ENCODE results near the gene KLC1. TPM values are rescaled to one million over a fixed set of nuclear protein-coding genes. Genes with fewer than 3 reads are reported as not detected.

The KLC1 gene
- total and polyA plus RNA-seq, 5 donors from 2014 or later: 51.9 to 217 (median 65.4) TPM

- ATAC-seq (ENCODE audit: low read depth in 2 of 2): no peak
- DNase-seq: no peak
- no peaks in the 10 kb centered on the region for H3K27me3 Mint-ChIP-seq
- Histone ChIP-seq H3K4me3 (ENCODE audit: low read depth, low read length) (no peak overlapping the region), H3K27me3 (ENCODE audit: control insufficient read depth, insufficient read depth, low read length) (no peaks in the 10 kb centered on the region), H3K27ac (ENCODE audit: insufficient read depth, low read length, poor library complexity, severe bottlenecking) (no peak overlapping the region), H3K4me1 (ENCODE audit: control insufficient read depth, insufficient read depth, low read length, poor library complexity, severe bottlenecking) (no peaks in the 10 kb centered on the region), H3K36me3 (ENCODE audit: control insufficient read depth, insufficient read depth, low read length) (peaks cover 23% of the 10 kb centered on the region), H3K9me3 (ENCODE audit: control insufficient read depth in 2 of 2, low read length in 2 of 2) (no peaks in the 10 kb centered on the region)
- no peak overlapping the region for H3K27ac Mint-ChIP-seq
- H3K4me3 Mint-ChIP-seq: no peak overlapping the region
- peaks cover 32% of the 10 kb centered on the region for H3K36me3 Mint-ChIP-seq
- H3K4me1 Mint-ChIP-seq: no peaks in the 10 kb centered on the region
- H3K9me3 Mint-ChIP-seq: no peaks in the 10 kb centered on the region
Measured at GRCh38 chr14:103738166-103738565, 109.2 kb downstream of the KLC1 start.

GRCh38 chr14:103738701-103739451 is 109.9 kb downstream of the KLC1 start:
- Mint-ChIP-seq H3K27me3 (no peaks in the 10 kb centered on the region), H3K4me3 (no peak overlapping the region), H3K9me3 (no peaks in the 10 kb centered on the region), H3K27ac (no peak overlapping the region), H3K36me3 (peaks cover 29% of the 10 kb centered on the region), H3K4me1 (no peaks in the 10 kb centered on the region)
- Histone ChIP-seq H3K36me3 (ENCODE audit: control insufficient read depth, insufficient read depth, low read length) (peaks cover 17% of the 10 kb centered on the region), H3K4me1 (ENCODE audit: control insufficient read depth, insufficient read depth, low read length, poor library complexity, severe bottlenecking) (no peaks in the 10 kb centered on the region), H3K4me3 (ENCODE audit: low read depth, low read length) (no peak overlapping the region), H3K27me3 (ENCODE audit: control insufficient read depth, insufficient read depth, low read length) (no peaks in the 10 kb centered on the region), H3K9me3 (ENCODE audit: control insufficient read depth in 2 of 2, low read length in 2 of 2) (no peaks in the 10 kb centered on the region), H3K27ac (ENCODE audit: insufficient read depth, low read length, poor library complexity, severe bottlenecking) (no peak overlapping the region)
- ATAC-seq (ENCODE audit: low read depth in 2 of 2) (no peak), DNase-seq (no peak)

GRCh38 chr14:103739466-103739792 is 110.4 kb downstream of the KLC1 start:
- H3K36me3 ChIP-seq (ENCODE audit: control insufficient read depth, insufficient read depth, low read length): peaks cover 17% of the 10 kb centered on the region
- no peak overlapping the region for H3K27ac Mint-ChIP-seq

GRCh38 chr14:103739793-103740501 is 110.9 kb downstream of the KLC1 start:
- no peak for DNase-seq
- H3K4me3 Mint-ChIP-seq: no peak overlapping the region
- no peak overlapping the region for H3K27ac ChIP-seq (ENCODE audit: insufficient read depth, low read length, poor library complexity, severe bottlenecking)
- no peak for ATAC-seq (ENCODE audit: low read depth in 2 of 2)
- H3K36me3 ChIP-seq (ENCODE audit: control insufficient read depth, insufficient read depth, low read length): peaks cover 17% of the 10 kb centered on the region
- H3K9me3 Mint-ChIP-seq: no peaks in the 10 kb centered on the region
- H3K27ac Mint-ChIP-seq: peak overlapping the region in 1 of 3 donors; percentile 51
- no peaks in the 10 kb centered on the region for H3K27me3 ChIP-seq (ENCODE audit: control insufficient read depth, insufficient read depth, low read length)
- H3K4me3 ChIP-seq (ENCODE audit: low read depth, low read length): no peak overlapping the region
- H3K4me1 Mint-ChIP-seq: no peaks in the 10 kb centered on the region
- H3K27me3 Mint-ChIP-seq: no peaks in the 10 kb centered on the region
- H3K9me3 ChIP-seq (ENCODE audit: control insufficient read depth in 2 of 2, low read length in 2 of 2): no peaks in the 10 kb centered on the region
- H3K4me1 ChIP-seq (ENCODE audit: control insufficient read depth, insufficient read depth, low read length, poor library complexity, severe bottlenecking): no peaks in the 10 kb centered on the region
- peaks cover 27% of the 10 kb centered on the region for H3K36me3 Mint-ChIP-seq

More at GRCh38 chr14:103739466-103739792, 110.4 kb downstream of the KLC1 start:
- Mint-ChIP-seq H3K27me3 (no peaks in the 10 kb centered on the region), H3K4me1 (no peaks in the 10 kb centered on the region), H3K36me3 (peaks cover 30% of the 10 kb centered on the region), H3K9me3 (no peaks in the 10 kb centered on the region), H3K4me3 (no peak overlapping the region)
- DNase-seq: no peak
- no peaks in the 10 kb centered on the region for H3K4me1 ChIP-seq (ENCODE audit: control insufficient read depth, insufficient read depth, low read length, poor library complexity, severe bottlenecking)
- H3K9me3 ChIP-seq (ENCODE audit: control insufficient read depth in 2 of 2, low read length in 2 of 2): no peaks in the 10 kb centered on the region
- H3K27me3 ChIP-seq (ENCODE audit: control insufficient read depth, insufficient read depth, low read length): no peaks in the 10 kb centered on the region
- H3K4me3 ChIP-seq (ENCODE audit: low read depth, low read length): no peak overlapping the region
- no peak overlapping the region for H3K27ac ChIP-seq (ENCODE audit: insufficient read depth, low read length, poor library complexity, severe bottlenecking)
- no peak for ATAC-seq (ENCODE audit: low read depth in 2 of 2)

- Histone ChIP-seq H3K36me3 (ENCODE audit: control insufficient read depth, insufficient read depth, low read length) (peaks cover 17% of the 10 kb centered on the region), H3K9me3 (ENCODE audit: control insufficient read depth in 2 of 2, low read length in 2 of 2) (no peaks in the 10 kb centered on the region), H3K27ac (ENCODE audit: insufficient read depth, low read length, poor library complexity, severe bottlenecking) (no peak overlapping the region), H3K27me3 (ENCODE audit: control insufficient read depth, insufficient read depth, low read length) (no peaks in the 10 kb centered on the region), H3K4me1 (ENCODE audit: control insufficient read depth, insufficient read depth, low read length, poor library complexity, severe bottlenecking) (no peaks in the 10 kb centered on the region), H3K4me3 (ENCODE audit: low read depth, low read length) (no peak overlapping the region)
- no peaks in the 10 kb centered on the region for H3K9me3 Mint-ChIP-seq
- H3K36me3 Mint-ChIP-seq: peaks cover 27% of the 10 kb centered on the region
- no peak for ATAC-seq (ENCODE audit: low read depth in 2 of 2)
- DNase-seq: no peak
- H3K27me3 Mint-ChIP-seq: no peaks in the 10 kb centered on the region
- H3K27ac Mint-ChIP-seq: peak overlapping the region in 1 of 3 donors; percentile 5
- H3K4me1 Mint-ChIP-seq: no peaks in the 10 kb centered on the region
- H3K4me3 Mint-ChIP-seq: no peak overlapping the region
Measured at GRCh38 chr14:103740991-103741689, 112.1 kb downstream of the KLC1 start.

GRCh38 chr14:103741876-103742275 is 112.9 kb downstream of the KLC1 start:
- Histone ChIP-seq H3K27me3 (ENCODE audit: control insufficient read depth, insufficient read depth, low read length) (no peaks in the 10 kb centered on the region), H3K27ac (ENCODE audit: insufficient read depth, low read length, poor library complexity, severe bottlenecking) (no peak overlapping the region), H3K36me3 (ENCODE audit: control insufficient read depth, insufficient read depth, low read length) (peaks cover 17% of the 10 kb centered on the region), H3K4me1 (ENCODE audit: control insufficient read depth, insufficient read depth, low read length, poor library complexity, severe bottlenecking) (no peaks in the 10 kb centered on the region), H3K4me3 (ENCODE audit: low read depth, low read length) (no peak overlapping the region), H3K9me3 (ENCODE audit: control insufficient read depth in 2 of 2, low read length in 2 of 2) (no peaks in the 10 kb centered on the region)
- Mint-ChIP-seq H3K27me3 (no peaks in the 10 kb centered on the region), H3K36me3 (peaks cover 32% of the 10 kb centered on the region), H3K9me3 (no peaks in the 10 kb centered on the region), H3K4me3 (no peak overlapping the region), H3K4me1 (no peaks in the 10 kb centered on the region), H3K27ac (no peak overlapping the region)
- ATAC-seq (ENCODE audit: low read depth in 2 of 2): no peak
- no peak for DNase-seq

GRCh38 chr14:103742499-103743255 is 113.7 kb downstream of the KLC1 start:
- no peaks in the 10 kb centered on the region for H3K27me3 Mint-ChIP-seq
- peaks cover 30% of the 10 kb centered on the region for H3K36me3 Mint-ChIP-seq
- no peak overlapping the region for H3K4me3 ChIP-seq (ENCODE audit: low read depth, low read length)
- DNase-seq (no peak), ATAC-seq (ENCODE audit: low read depth in 2 of 2) (no peak)
- no peaks in the 10 kb centered on the region for H3K9me3 ChIP-seq (ENCODE audit: control insufficient read depth in 2 of 2, low read length in 2 of 2)
- no peak overlapping the region for H3K4me3 Mint-ChIP-seq
- H3K27ac ChIP-seq (ENCODE audit: insufficient read depth, low read length, poor library complexity, severe bottlenecking): no peak overlapping the region
- no peaks in the 10 kb centered on the region for H3K9me3 Mint-ChIP-seq
- no peaks in the 10 kb centered on the region for H3K27me3 ChIP-seq (ENCODE audit: control insufficient read depth, insufficient read depth, low read length)
- H3K4me1 ChIP-seq (ENCODE audit: control insufficient read depth, insufficient read depth, low read length, poor library complexity, severe bottlenecking): no peaks in the 10 kb centered on the region
- H3K36me3 ChIP-seq (ENCODE audit: control insufficient read depth, insufficient read depth, low read length): peaks cover 14% of the 10 kb centered on the region
- H3K27ac Mint-ChIP-seq: no peak overlapping the region
- H3K4me1 Mint-ChIP-seq: peaks cover 0 to 3% (median 0%) of the 10 kb centered on the region in 4 donors
